ENCODE results near the gene ADARB2.
"Not testable (repeated sequence)": the region's sequence is repeated elsewhere in the genome, so short reads cannot be mapped to it uniquely, and the experiment has no call there.

ADARB2 gene

DNA sequence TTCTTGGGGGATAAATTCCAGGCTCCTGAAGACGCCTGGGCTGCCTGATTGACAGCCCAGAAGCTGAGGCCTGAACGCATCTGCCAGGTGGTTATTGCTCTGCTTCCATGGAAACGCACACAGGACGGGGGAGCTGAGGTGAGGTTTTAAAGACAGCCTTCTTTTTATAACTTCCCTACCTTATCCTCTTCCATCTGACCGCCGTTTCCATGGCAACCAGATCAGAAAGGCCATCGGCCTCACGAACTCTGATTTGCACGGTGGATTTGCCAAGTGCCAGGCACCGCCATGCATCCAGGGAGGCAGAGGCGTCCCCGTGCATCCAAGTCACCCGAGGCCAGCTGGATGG is 260.9 kb downstream of the ADARB2 start:
- DNase-seq = no peak

DNA sequence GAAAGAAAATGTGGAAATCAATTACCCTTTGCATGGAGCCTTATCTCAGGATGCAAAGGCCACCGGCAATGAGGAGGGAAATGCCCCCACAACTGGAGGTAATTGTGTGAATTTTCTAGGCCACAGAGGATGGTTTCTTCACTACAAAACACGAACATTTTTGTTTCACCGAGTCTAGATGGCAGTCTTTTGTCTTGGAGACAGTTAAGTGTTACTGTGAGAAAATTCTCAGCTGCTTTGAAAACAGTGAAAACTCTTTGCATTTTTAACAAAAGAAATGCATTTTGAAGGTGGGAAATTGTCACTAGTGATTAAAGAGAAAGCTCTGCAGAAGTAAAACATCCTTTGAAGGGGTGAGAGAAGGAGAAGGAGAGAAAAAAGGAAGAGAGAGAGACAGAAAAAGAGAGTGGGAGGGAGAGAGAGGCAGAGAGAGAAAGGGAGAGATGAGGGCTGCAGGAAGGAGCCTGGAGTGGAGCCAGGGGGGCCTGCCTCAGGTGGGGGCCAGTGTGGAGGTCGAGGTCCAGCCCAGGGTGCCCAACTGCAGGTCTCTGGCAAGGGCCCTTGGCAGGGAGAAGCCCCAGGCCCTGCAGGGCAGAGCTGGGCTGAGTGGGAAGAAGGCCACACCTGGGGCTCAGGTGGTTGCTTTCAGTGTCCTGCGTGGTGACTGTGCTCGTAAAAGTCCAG is 261.4 kb downstream of the ADARB2 start:
- no peak for DNase-seq

DNA sequence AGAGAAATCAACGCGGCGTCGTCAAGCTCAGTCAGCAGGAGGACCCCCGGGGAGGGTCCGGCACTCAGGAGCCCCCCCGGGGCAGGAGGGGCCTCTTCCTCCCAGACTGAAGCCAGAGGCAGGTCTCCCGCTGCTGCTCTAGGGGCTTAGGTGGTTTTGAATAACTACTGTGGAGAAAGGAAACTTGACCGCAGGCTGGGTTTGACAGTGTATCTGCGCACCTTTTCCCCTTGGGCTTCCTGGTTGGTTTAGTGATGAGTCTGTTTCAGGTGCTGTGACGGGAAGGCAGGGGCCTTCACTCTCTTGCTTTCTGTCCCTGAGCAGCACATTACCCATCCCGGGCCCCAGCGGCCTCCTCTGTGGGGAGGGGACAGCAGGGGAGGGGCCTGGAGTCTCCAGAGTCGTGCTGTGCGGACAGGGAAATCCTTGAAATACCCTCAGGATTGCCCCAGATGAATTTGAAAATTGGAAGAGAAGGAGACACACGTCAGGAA is 262.2 kb downstream of the ADARB2 start:
- no peak for DNase-seq

DNA sequence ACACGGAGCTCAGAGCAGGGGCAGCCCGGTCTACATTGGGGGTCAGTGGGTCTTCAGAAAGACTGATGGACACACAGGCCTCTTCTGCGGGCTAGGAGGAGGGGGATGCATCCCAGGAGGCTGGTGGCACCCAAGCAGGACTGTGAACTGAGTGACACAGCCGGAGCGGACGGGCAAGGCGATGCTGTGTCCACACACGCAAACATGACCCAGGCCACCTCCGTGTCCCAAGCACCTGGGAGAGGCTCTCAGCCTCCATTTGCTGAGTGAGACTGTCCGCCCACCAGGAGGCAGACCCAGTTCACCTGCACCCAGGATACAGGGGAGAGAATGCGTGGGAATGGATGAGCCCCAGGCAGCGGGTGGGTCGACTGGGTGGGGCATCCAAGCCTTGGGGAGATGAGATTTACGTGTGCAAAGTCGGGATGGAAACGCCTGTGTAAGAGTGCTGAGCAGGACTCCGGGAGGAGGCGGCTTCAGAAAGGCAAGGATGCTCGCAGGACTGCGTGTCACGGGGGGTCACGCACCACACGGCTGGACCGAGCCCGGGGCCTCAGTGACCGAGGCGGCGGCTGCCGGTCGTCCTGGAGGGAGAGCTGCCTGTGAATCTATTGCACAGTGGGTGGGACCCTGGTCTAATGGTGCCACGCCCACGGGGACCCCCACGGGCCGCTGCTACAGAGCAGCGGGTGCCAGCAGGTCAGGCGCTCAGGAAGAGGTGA is 262.8 kb downstream of the ADARB2 start:
- no peak for DNase-seq

DNA sequence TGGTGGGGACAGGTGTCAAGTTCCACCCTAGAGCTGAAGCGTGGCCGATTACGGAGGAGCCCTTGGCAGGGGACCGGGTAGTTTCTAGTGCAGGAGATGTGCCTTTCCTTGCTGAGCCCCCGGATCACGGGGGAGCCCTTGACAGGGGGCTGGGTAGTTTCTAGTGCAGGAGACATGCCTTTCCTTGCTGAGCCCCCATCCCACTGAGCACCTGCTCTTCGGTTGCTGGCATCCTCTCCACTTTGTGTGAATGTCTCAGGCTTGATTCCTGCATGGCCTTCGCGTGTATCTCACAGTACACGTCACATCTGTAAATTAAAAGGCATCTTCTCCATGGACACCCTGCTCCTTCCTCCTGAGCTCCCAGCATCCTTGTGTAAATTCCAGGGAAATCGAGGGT is 263.5 kb downstream of the ADARB2 start:
- DNase-seq = no peak

DNA sequence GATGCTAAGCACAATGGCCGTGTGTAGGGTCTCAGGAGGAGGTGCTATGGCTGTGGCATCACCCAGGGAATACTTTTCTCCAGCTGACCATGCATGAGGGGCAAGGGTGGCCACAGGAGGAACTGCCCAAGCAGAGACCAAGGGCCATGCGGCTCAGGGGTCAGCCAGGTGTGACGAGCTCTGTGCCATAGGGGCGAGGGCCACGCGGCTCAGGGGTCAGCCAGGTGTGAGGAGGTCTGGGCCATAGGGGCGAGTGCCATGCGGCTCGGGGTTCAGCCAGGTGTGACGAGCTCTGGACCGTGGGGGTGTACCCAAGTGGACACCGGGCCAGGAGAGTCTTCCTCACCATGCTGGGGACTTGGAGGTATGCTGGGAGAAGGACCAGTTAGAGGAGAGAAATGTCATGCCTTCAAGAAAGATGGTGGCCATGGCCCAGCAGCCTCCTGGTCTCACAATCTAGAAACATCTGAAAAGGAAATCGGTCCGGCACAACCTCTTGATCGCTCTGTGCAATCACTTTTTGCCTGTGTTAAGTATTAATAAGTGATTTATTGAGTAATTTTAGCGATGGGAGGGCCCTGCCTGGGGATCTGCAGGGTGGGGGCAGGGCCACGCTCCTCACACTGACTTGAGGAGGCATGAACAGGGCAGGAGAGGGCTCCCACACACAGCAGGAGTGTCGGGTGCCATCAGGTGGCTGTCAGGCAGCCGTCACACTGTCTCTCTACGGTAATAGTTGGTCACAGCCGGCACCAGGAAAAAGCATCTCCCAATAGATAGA is 265.0 kb downstream of the ADARB2 start:
- DNase-seq = no peak

DNA sequence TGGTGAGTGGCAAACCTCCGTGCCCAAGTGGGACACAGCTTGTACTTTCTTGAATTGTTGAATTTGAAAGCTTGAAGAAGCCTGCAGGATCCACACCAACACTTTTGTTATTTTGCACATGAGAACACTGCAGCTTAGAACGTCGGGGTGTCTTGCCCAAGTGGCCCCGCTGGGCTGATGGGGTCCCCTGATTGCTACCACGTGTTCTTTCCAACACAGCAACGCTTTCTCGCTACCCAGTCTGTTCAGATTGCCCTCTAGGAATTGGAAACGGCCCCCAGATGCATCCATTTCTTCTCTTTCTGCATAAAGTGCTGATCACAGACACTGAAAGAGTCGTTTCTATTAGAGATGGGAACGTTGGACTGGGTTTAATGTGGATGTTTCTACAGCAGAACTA is 268.5 kb downstream of the ADARB2 start:
- DNase-seq = no peak

DNA sequence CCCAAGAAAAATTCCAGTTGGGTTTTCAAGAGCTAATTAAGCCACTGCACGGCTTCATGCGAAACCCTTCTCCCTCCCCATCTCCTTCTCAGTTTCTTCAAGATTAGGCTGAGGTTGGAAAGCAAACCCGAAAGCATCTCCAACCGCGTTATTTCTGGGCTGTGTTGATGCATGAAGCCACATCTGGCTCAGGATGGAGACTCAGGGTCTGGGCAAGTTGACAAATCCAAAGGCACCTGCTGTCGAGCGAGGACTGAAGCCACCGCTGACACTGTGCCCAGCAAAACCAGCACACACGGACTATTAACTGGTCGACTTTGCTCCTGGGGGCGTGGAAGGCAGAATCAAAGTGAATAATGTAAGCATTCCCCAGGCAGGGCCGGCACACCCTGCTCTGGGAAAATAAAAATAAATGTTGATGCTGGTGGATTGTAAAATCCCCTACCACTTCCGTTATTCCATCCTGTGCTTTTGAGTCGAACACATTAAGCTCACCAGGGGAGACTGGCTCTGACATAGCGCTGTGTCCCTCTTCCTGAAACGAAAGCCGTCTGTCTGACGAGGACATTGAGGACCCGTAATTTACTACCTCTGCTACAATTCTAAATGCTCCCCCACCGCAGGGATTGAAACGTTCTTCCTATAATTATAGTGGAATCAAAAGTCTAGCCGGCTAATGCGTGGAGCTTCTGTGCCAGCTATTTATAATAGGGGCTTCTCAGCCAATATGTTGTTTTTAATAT is 269.8 kb downstream of the ADARB2 start:
- no peak for DNase-seq

DNA sequence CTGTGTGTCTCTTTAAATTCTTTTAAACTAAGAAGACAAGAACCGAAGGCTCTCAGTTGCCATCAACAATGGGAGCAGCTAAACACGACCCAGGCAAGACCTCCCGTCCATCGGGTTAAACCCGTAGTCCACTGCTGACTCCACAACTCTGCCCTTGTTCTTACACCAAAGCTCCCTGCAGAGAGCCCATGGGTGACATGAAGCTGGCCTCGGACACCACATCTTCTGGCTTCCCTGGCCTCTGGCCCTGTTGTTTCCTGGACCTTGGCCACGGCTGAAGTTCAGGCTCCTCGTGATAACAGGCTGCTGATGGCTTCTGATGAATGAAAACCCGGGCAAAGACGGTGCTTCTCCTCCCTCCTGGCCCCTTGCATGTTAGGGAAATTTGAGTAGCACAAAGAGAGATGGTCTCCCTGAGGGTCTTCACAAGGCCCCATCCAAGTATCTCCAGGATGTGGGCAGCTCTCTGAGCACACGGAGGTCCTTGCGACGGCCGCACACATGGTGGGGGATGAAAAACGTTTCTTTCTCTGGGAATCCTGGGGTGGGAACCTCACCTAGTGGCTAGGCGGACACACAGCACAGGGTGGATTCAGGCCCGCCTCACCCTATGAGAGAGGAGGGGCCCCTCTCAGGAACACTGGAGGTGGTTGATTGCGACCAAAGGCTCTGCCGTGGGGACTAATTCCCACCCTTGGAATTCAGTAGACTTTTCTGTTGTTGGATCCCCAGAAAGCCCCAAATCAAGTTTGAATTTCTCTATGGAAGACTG is 271.1 kb downstream of the ADARB2 start:
- no peak for DNase-seq

DNA sequence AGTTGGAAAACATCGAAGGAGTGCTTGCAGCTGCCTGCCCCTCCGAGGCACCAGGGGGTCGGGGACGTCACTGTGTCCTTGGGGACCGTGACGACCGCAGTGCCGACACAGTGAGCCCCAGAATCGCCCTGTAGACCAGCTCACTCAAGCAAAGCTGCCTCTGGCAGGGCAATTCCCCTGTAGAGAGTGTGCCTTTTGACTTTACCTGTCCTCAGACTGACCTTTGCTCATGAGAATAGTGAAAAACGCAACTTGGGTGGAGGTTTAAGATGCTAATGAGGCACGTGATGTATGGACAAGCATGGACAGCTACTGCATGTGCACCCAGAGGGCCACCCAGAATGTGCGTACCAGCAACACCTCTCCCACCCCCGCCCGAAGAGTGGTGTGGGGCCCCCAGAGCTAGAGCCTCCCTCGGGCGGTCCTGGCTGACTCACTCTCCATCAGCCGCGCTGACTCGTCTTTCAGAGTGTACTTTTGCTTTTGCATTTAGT is 271.9 kb downstream of the ADARB2 start:
- no peak for DNase-seq

DNA sequence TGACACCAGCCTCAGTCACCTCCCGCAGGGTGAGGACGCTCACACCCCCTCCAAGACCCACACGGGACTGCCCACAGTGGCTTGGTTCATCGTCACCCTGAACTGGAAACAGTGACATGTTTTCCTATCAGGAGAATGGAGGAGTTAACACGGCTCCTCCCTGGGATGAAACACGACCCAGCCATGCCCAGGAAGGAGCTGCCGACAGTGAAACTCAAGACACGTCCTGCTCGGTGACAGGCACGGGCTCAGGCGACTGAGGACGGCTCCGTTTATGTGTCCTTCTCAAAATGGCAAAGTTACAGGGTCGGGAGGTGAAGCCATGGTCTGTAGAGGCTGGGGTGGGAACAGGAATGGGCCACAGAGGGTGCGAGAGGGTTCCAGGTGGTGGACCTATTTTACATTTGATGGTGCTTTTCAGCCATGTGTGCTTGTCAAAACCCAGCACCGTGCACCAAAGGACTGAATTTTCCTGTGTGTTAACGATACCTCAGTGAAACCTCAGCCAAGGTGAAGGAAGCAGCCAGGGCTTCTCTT is 272.4 kb downstream of the ADARB2 start:
- no peak for DNase-seq

DNA sequence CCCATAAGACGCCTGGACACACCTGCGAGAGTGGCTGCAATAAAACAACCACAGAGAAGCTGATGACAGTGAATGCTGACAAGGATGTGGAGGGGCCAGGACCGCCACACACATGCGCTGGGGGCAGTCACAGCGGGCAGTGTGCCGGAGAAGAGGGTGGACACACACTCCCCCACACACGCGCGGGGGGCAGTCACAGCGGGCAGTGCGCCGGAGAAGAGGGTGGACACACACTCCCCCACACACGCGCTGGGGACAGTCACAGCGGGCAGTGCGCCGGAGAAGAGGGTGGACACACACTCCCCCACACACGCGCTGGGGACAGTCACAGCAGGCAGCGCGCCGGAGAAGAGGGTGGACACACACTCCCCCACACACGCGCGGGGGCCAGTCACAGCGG is 273.4 kb downstream of the ADARB2 start:
- DNase-seq = not testable (repeated sequence)

DNA sequence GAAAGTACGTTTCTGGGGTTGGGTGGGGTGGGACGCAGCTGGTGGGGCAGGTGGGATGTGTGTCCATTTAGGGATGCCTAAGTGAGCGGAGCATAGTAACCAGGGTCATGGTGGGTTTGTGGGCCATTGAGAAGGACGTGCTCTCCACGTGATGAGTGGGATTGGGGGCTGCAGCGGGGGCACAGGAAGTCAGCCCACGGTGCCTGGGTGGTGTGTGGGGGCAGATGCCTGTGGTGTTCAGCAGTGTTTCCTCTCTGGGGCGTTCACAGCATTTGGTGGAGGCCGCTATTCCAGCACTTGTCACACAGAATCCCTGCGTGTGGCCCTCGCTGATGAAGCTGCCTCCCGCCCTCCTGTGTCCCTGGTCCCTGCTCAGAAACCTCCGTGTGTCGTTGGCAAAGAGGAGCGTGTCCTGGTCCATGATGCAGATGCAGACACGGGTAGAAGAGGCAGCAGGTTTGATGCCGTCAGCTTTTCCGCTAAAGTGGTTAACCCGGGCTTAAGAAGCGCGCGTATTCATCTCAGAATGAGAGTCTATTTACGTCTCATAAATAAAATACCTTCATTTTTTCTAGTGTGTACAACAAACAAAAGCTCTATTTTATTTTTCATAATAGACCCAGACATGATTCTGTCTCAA is 274.2 kb downstream of the ADARB2 start:
- no peak for DNase-seq

DNA sequence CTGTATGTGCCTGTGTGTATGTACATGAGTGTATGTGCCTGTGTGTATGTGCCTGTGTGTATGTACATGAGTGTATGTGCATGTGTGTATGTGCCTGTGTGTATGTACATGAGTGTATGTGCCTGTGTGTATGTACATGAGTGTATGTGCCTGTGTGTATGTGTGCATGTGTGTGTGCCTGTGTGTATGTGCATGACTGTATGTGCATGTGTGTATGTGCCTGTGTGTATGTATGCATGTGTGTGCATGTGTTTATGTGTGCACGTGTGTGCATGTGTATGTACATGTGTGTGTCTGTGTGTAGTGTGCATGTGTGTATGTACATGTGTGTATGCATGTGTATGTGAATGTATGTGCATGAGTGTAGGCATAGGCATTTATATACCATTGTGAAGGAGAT is 274.8 kb downstream of the ADARB2 start:
- no peak for DNase-seq

DNA sequence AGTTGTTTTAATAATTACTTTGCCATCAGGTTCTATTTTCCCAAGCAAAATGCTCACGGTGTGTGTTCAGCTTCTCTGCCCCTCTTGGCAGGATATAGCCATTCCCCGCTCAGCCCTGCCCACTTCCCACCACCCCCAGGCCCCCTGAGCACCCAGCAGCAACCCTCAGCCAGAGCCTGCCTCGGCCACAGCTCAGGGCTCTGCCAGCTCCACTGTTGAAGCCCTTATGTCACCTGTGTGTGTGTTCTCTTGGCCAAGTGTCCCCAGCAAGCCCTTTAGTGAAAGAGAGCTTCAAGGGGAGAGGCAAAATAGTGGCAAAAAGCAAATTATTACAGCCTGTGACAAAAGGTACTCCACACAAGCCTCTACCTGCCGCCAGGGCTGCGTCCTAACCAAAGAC is 275.3 kb downstream of the ADARB2 start:
- DNase-seq = no peak

DNA sequence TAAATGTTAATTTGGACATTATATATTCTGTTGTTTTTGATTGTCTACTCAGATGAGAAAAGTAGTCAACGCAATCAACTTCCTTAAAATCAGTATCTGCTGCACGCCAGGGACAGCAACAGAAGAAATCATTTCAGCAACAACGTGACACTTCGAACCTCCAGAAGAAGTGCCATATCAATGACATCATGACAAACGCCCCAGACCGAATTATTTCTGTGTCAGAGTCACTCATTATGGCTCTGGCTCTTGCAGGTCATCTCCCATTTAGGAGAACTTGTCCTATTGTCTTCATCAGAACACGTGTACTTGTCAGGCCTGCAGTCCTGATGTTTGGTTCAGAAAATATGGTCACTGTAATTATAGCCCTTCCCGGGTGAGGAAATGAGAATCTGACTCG is 276.3 kb downstream of the ADARB2 start:
- no peak for DNase-seq

DNA sequence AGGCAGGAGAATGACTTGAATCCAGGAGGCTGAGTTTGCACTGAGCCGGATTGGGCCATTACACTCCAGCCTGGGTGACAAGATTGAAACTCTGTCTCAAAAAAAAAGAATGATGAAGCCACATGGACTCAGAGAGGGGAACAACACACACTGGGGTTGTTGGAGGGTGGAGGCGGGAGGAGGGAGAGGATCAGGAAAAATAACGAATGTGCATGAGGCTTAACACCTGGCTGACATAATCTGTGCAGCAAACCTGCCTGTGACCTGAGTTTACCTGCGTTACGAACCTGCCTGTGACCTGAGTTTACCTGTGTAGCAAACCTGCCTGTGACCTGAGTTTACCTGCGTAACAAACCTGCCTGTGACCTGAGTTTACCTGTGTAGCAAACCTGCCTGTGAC is 277.7 kb downstream of the ADARB2 start:
- not testable (repeated sequence) for DNase-seq

DNA sequence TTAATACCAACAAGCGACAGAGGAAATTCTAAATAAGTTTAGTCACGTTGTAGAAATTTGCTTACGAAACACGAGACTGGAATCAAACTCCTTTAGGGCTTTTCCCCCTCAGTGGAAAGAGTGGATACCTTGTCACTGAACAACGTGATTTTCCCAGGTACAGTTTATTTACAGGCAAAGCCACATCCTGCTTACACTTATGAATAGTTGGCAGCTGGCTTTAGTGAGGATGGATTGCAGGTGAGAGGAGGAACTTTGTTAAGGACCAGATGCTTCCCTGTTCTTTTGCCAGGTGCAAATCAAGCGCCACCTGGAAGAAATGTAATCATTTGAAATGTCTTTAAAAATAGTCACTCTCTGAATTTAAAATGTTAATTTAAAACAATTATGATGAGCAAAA is 282.4 kb downstream of the ADARB2 start:
- DNase-seq = no peak

DNA sequence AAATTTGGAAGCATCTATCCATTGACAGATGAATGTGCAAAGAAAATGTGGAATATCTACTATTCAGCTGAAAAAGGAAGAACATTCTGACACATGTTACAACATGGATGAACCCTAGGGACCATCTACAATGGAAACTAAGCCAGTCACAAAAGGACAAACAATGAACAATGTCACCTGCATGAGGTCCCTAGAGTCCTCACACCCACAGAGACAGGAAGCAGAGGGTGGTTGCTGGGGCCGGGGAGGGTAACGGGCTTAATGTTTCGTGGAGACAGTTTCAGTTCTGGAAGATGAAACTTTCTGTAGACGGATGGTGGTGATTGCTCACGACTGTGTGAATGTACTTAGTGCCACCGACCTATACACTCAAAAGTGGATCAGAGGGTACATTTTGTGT is 282.9 kb downstream of the ADARB2 start:
- DNase-seq = no peak

DNA sequence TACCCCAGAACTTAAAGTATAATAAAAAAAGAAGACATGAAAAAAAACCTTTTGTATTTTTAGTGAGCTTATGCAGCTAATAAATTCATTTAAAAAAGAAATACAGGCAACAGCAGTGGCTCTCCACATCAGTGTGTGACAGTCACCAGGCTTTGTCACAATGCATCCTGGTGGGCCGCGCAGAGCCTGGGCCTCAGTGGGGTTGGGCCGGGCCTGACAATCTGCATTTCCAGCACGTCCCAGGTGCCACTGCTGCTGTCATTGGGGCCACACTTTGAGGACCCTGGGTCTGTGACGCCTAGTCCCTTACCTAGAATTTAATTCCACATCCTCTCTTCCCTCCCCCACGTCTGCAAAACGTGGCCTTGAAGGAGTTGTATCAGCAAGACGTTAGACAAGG is 284.5 kb downstream of the ADARB2 start:
- no peak for DNase-seq

DNA sequence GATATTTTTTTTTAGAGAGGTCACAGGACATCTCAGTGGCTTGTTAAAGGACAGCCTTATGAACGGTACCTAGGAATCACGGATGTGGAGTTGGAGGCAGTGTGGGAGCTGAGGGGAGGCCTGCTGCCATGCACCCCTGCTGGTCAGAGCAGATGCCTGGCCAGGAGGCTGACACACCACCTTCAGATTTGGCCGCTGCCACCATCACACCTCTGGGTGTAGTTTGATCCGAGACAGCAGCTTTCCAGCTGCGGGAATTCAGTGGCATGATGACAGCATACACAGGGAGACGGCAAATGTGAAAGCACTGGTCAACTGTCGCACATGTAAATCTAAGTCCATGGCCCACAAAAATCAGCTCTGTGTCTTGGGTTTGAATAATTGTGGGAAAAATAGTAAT is 285.4 kb downstream of the ADARB2 start:
- no peak for DNase-seq
